HepG2 (cell line): ENCODE results near the gene BCAR3.

ENCODE experiments used
- DNMT1 ChIP-seq: sonication (generic); formaldehyde crosslinking; IDR thresholded peaks from 2 replicates; pipeline ENCODE4 v1.5.1; 2020; ENCODE audit warnings: mild to moderate bottlenecking, missing genetic modification reagents
- ELF4 ChIP-seq: sonication (generic); formaldehyde crosslinking; IDR thresholded peaks from 2 replicates; pipeline ENCODE4 v1.5.0; 2020; ENCODE audit warnings: missing genetic modification reagents, mild to moderate bottlenecking, moderate library complexity, borderline replicate concordance
- EP300 ChIP-seq, 3 experiments: sonication (generic) in 1 of 3; formaldehyde crosslinking in 1 of 3; IDR thresholded peaks; 2 replicates each; pipeline versions ENCODE4 v1.5.1 to v1.6.1; 2011 to 2020; ENCODE audit warnings: low read depth in 2 of 3, low read length in 2 of 3, borderline replicate concordance in 1 of 3, improper control_type of control experiment in 1 of 3, mild to moderate bottlenecking in 1 of 3, missing genetic modification reagents in 1 of 3, moderate library complexity in 1 of 3
- MYC ChIP-seq: sonication (generic); formaldehyde crosslinking; IDR thresholded peaks from 2 replicates; pipeline ENCODE4 v1.9.0; 2021; ENCODE audit warnings: missing genetic modification reagents, borderline replicate concordance
- NFKBIZ ChIP-seq: IDR thresholded peaks from 2 replicates; pipeline ENCODE4 v1.6.1; 2018; ENCODE audit warnings: missing genetic modification reagents, missing compliant biosample characterization
- PHF21A ChIP-seq: sonication (generic); formaldehyde crosslinking; IDR thresholded peaks from 2 replicates; pipeline ENCODE4 v1.5.0; 2020; ENCODE audit warnings: mild to moderate bottlenecking, missing genetic modification reagents
- PRPF4 ChIP-seq: fragments of 200-400 bp; formaldehyde crosslinking; IDR thresholded peaks from 2 replicates; pipeline ENCODE4 v1.6.1; 2016; ENCODE audit warnings: low read length, low read depth; ENCODE audit not compliant: poor library complexity, severe bottlenecking
- TAF15 ChIP-seq: fragments of 200-400 bp; formaldehyde crosslinking; IDR thresholded peaks from one replicate; pipeline ENCODE4 v1.6.1; 2018; ENCODE audit warnings: mild to moderate bottlenecking, low read depth, low read length; ENCODE audit not compliant: poor library complexity, severe bottlenecking
- TCF7L2 ChIP-seq: IDR thresholded peaks from 2 replicates; pipeline ENCODE4 v1.6.1; 2011; ENCODE audit warnings: mild to moderate bottlenecking, low read depth, low read length, moderate library complexity
- ZHX2 ChIP-seq, 2 experiments: sonication (generic) in 1 of 2; formaldehyde crosslinking in 1 of 2; IDR thresholded peaks; 2 replicates each; pipeline versions ENCODE4 v1.6.1 to v1.9.0; 2014 to 2022; ENCODE audit warnings: antibody characterized with exemption in 1 of 2, borderline replicate concordance in 1 of 2, inconsistent platforms in 1 of 2, low read depth in 1 of 2, missing genetic modification reagents in 1 of 2
- ZNF644 ChIP-seq: IDR thresholded peaks from 2 replicates; pipeline ENCODE4 v1.6.1; 2016; ENCODE audit warnings: low read depth
- ZZZ3 ChIP-seq: sonication (generic); formaldehyde crosslinking; IDR thresholded peaks from 2 replicates; pipeline ENCODE4 v1.4.0; 2020; ENCODE audit warnings: missing genetic modification reagents, mild to moderate bottlenecking, borderline replicate concordance
- TF ChIP-seq, protein P1 (sequence below): sonication (generic); formaldehyde crosslinking; IDR thresholded peaks from 2 replicates; pipeline ENCODE4 v1.5.0; 2020; ENCODE audit warnings: mild to moderate bottlenecking, missing genetic modification reagents, moderate library complexity

DNA sequence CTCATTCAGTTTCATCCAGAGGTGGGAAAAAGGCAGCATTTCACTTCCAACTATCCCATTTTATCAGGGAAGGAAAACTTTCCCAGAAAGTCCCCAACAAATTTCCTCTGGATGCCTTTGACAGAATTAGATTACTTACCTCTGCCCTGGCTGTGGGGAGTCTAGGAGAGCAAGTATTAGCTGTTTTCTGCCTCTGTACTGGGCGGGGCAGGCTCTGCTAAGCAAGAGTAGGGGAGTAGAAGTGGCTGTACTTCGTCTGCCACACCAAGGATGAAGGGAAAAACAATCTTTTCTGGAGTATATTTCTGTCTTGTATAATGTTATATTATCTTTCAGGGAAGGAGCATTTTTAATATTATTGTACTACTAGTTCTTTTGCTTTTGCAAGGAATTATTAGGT lies 155.2 kb downstream of the BCAR3 start:
- no peak for TF ChIP-seq TCF7L2
- TF ChIP-seq, protein P1, sequence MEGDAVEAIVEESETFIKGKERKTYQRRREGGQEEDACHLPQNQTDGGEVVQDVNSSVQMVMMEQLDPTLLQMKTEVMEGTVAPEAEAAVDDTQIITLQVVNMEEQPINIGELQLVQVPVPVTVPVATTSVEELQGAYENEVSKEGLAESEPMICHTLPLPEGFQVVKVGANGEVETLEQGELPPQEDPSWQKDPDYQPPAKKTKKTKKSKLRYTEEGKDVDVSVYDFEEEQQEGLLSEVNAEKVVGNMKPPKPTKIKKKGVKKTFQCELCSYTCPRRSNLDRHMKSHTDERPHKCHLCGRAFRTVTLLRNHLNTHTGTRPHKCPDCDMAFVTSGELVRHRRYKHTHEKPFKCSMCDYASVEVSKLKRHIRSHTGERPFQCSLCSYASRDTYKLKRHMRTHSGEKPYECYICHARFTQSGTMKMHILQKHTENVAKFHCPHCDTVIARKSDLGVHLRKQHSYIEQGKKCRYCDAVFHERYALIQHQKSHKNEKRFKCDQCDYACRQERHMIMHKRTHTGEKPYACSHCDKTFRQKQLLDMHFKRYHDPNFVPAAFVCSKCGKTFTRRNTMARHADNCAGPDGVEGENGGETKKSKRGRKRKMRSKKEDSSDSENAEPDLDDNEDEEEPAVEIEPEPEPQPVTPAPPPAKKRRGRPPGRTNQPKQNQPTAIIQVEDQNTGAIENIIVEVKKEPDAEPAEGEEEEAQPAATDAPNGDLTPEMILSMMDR: no peak
- TF ChIP-seq ZZZ3 (CRISPR knock-in tag): no peak
- no peak for TF ChIP-seq TAF15
- no peak for TF ChIP-seq PRPF4
- no peak for TF ChIP-seq EP300 (IDR thresholded peaks at IDR 0.05; ENCODE audit: low read depth in 2 of 2, low read length in 2 of 2)
- TF ChIP-seq EP300 (CRISPR knock-in tag; IDR thresholded peaks at IDR 0.05; ENCODE audit: borderline replicate concordance): no peak
- TF ChIP-seq ZNF644 (CRISPR knock-in tag): no peak
- no peak for TF ChIP-seq ZHX2 (IDR thresholded peaks at IDR 0.05; ENCODE audit: low read depth)
- no peak for TF ChIP-seq ZHX2 (CRISPR knock-in tag; IDR thresholded peaks at IDR 0.05; ENCODE audit: borderline replicate concordance)
- TF ChIP-seq PHF21A: no peak
- no peak for TF ChIP-seq MYC (CRISPR knock-in tag)
- no peak for TF ChIP-seq NFKBIZ (CRISPR knock-in tag)
- TF ChIP-seq ELF4 (CRISPR knock-in tag): no peak
- TF ChIP-seq DNMT1 (CRISPR knock-in tag): no peak
